Bronchial epithelial cell (primary cell): Measurements from ENCODE around the gene POU3F2. TPM values are rescaled to one million over a fixed set of nuclear protein-coding genes. Genes with fewer than 3 reads are reported as not detected.

Source experiments
- DNase-seq: peaks from one replicate; pipeline ENCODE4 v3.0.0-alpha.2; 2010; ENCODE audit warnings: low read depth
- FAIRE-seq: peaks from 2 replicates; lab custom pipeline; 2011; peaks lifted over from hg19 to GRCh38; lab: Jason Lieb, UNC
- H3K27me3 ChIP-seq: 2 replicates; pipeline ENCODE4 v1.5.1; 2011; ENCODE audit warnings: low read length; ENCODE audit not compliant: control insufficient read depth, insufficient read depth
- H3K36me3 ChIP-seq: 2 replicates; pipeline ENCODE4 v1.5.1; 2011; ENCODE audit warnings: low read length; ENCODE audit not compliant: control insufficient read depth, insufficient read depth
- H3K4me3 ChIP-seq: 2 replicates; pipeline ENCODE4 v1.5.1; 2011; ENCODE audit warnings: mild to moderate bottlenecking, low read depth, low read length, control low read depth
- CTCF ChIP-seq: IDR thresholded peaks from 2 replicates; pipeline ENCODE4 v1.5.1; 2011; ENCODE audit warnings: mild to moderate bottlenecking, moderate library complexity, low read length, control low read depth, inconsistent platforms; ENCODE audit not compliant: insufficient read depth, severe bottlenecking
- total RNA-seq: library from RNA; depleted of rRNA; stranded (reverse); fragments of >200 nt; gene quantifications from 2 replicates; pipeline ENCODE4 v1.2.1, GENCODE V29; 2014

POU3F2 gene
- total RNA-seq, 1 donor from 2014 or later = not detected

- Histone ChIP-seq H3K36me3 (no peaks in the 10 kb centered on the region), H3K27me3 (peaks cover 61% of the 10 kb centered on the region), H3K4me3 (no peak overlapping the region)
- DNase-seq = no peak
- FAIRE-seq = no peak
- no peak for TF ChIP-seq CTCF
These were observed 2.9 kb downstream of the POU3F2 start for GRCh38 chr6:98836962-98837944.

DNA sequence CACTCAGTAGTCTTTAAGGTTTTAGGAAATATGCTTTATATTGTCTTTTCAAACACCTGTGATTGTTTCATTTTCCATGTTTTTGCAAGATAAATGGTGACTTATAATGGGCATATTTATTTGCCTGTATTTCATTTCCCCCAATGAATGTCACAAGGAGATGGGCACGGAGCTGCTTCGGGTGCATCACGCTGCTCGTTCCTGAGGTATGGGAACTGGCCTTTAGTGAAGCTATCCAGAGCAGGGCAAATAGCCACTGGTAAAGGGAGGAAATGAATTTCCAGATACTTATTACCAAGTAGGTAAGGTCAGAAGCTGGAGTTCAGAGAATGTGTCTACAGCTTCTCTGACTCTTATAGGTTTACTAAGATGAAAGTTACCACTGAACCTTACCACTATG, 3.7 kb downstream of the POU3F2 start:
- TF ChIP-seq CTCF = no peak
- FAIRE-seq = no peak
- DNase-seq = no peak
- no peak overlapping the region for H3K4me3 ChIP-seq
- no peaks in the 10 kb centered on the region for H3K36me3 ChIP-seq
- peaks cover 65% of the 10 kb centered on the region for H3K27me3 ChIP-seq

- Histone ChIP-seq H3K27me3 (peaks cover 68% of the 10 kb centered on the region), H3K36me3 (no peaks in the 10 kb centered on the region), H3K4me3 (no peak overlapping the region)
- DNase-seq = no peak
- no peak for FAIRE-seq
- TF ChIP-seq CTCF = no peak
These were observed 4.6 kb downstream of the POU3F2 start for GRCh38 chr6:98838975-98839374.

DNA sequence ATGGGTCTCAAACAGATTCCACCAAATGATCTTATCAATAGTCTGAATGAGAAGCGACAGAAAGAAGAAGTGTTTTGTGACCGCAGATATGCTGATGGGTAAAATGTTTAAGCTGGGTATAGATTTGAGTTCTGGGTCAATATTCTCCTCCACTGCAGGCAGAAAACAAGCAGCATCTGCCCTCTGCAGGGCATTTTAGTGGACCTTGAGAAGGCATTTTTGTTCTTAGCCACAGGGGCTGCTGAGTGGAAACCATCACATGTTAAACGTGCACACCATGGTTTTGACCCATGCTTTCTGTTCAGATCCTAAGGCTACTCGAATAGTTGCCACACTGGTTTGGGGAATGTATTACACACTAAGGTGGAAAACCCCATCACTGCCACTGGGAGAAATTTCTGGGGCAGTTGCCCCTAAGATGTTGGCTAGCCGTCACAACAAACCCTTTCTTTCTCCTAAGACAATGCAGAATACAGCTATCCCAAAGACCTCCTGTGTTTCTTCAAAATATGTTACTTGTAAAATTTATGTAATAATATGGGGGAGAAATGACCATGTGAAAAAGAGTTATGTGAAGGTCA, 5.5 kb downstream of the POU3F2 start:
- Histone ChIP-seq H3K4me3 (no peak overlapping the region), H3K27me3 (peaks cover 71% of the 10 kb centered on the region), H3K36me3 (no peaks in the 10 kb centered on the region)
- TF ChIP-seq CTCF = peak; percentile 27
- FAIRE-seq = no peak
- peak; percentile 17 for DNase-seq

- FAIRE-seq (no peak), DNase-seq (no peak)
- no peaks in the 10 kb centered on the region for H3K36me3 ChIP-seq
- TF ChIP-seq CTCF = no peak
- no peak overlapping the region for H3K4me3 ChIP-seq
- H3K27me3 ChIP-seq = peaks cover 72% of the 10 kb centered on the region
These were observed 6.0 kb downstream of the POU3F2 start for GRCh38 chr6:98840385-98840784.
